ENCODE measurements around the gene GPR151.

The GPR151 gene

GRCh38 chr5:146513462-146513861, 2.5 kb downstream of the GPR151 start:
- in situ Hi-C loops (cut with HindIII; ENCODE audit: low pct_unique_long_range_greater_than_20kb, low sequenced_read_pairs) = no loop called here
- no peak for DNase-seq (ENCODE audit: low read depth in 1 of 2, low spot score in 1 of 2)
- no peak for TF ChIP-seq JUND (IDR thresholded peaks at IDR 0.05; ENCODE audit: low read depth)

GRCh38 chr5:146510559-146511125, 5.3 kb downstream of the GPR151 start:
- TF ChIP-seq JUND (IDR thresholded peaks at IDR 0.05; ENCODE audit: low read depth) = no peak
- in situ Hi-C loops (cut with HindIII; ENCODE audit: low pct_unique_long_range_greater_than_20kb, low sequenced_read_pairs) = no loop called here
- DNase-seq (ENCODE audit: low read depth in 1 of 2, low spot score in 1 of 2) = no peak

- TF ChIP-seq JUND (IDR thresholded peaks at IDR 0.05; ENCODE audit: low read depth) = no peak
- in situ Hi-C loops (cut with HindIII; ENCODE audit: low pct_unique_long_range_greater_than_20kb, low sequenced_read_pairs) = no loop called here
- DNase-seq (ENCODE audit: low read depth in 1 of 2, low spot score in 1 of 2) = no peak
Observed at GRCh38 chr5:146507428-146507827, 8.6 kb downstream of the GPR151 start.

GRCh38 chr5:146499680-146500079, 16.3 kb downstream of the GPR151 start:
- DNase-seq (ENCODE audit: low read depth in 1 of 2, low spot score in 1 of 2) = no peak
- in situ Hi-C loops (cut with HindIII; ENCODE audit: low pct_unique_long_range_greater_than_20kb, low sequenced_read_pairs) = no loop called here
- TF ChIP-seq JUND (IDR thresholded peaks at IDR 0.05; ENCODE audit: low read depth) = no peak

- no peak for TF ChIP-seq JUND (IDR thresholded peaks at IDR 0.05; ENCODE audit: low read depth)
Observed at GRCh38 chr5:146494656-146495055, 21.3 kb downstream of the GPR151 start.

GRCh38 chr5:146490089-146490843, 25.7 kb downstream of the GPR151 start:
- in situ Hi-C loops (cut with HindIII; ENCODE audit: low pct_unique_long_range_greater_than_20kb, low sequenced_read_pairs) = no loop called here

More at GRCh38 chr5:146494656-146495055, 21.3 kb downstream of the GPR151 start:
- in situ Hi-C loops (cut with HindIII; ENCODE audit: low pct_unique_long_range_greater_than_20kb, low sequenced_read_pairs) = no loop called here
- no peak for DNase-seq (ENCODE audit: low read depth in 1 of 2, low spot score in 1 of 2)

GRCh38 chr5:146484714-146485391, 31.1 kb downstream of the GPR151 start:
- in situ Hi-C loops (cut with HindIII; ENCODE audit: low pct_unique_long_range_greater_than_20kb, low sequenced_read_pairs) = no loop called here
- no peak for DNase-seq (ENCODE audit: low read depth in 1 of 2, low spot score in 1 of 2)
- no peak for TF ChIP-seq JUND (IDR thresholded peaks at IDR 0.05; ENCODE audit: low read depth)

More at GRCh38 chr5:146490089-146490843, 25.7 kb downstream of the GPR151 start:
- no peak for TF ChIP-seq JUND (IDR thresholded peaks at IDR 0.05; ENCODE audit: low read depth)
- DNase-seq (ENCODE audit: low read depth in 1 of 2, low spot score in 1 of 2) = no peak

- DNase-seq (ENCODE audit: low read depth in 1 of 2, low spot score in 1 of 2) = no peak
- in situ Hi-C loops (cut with HindIII; ENCODE audit: low pct_unique_long_range_greater_than_20kb, low sequenced_read_pairs) = no loop called here
- TF ChIP-seq JUND (IDR thresholded peaks at IDR 0.05; ENCODE audit: low read depth) = no peak
Observed at GRCh38 chr5:146482775-146483174, 33.2 kb downstream of the GPR151 start.

- no peak for DNase-seq (ENCODE audit: low read depth in 1 of 2, low spot score in 1 of 2)
- in situ Hi-C loops (cut with HindIII; ENCODE audit: low pct_unique_long_range_greater_than_20kb, low sequenced_read_pairs) = no loop called here
Observed at GRCh38 chr5:146475906-146476305, 40.1 kb downstream of the GPR151 start.

GRCh38 chr5:146475190-146475780, 40.7 kb downstream of the GPR151 start:
- in situ Hi-C loops (cut with HindIII; ENCODE audit: low pct_unique_long_range_greater_than_20kb, low sequenced_read_pairs) = no loop called here
- TF ChIP-seq JUND (IDR thresholded peaks at IDR 0.05; ENCODE audit: low read depth) = no peak
- no peak for DNase-seq (ENCODE audit: low read depth in 1 of 2, low spot score in 1 of 2)

More at GRCh38 chr5:146475906-146476305, 40.1 kb downstream of the GPR151 start:
- no peak for TF ChIP-seq JUND (IDR thresholded peaks at IDR 0.05; ENCODE audit: low read depth)

- DNase-seq (ENCODE audit: low read depth in 1 of 2, low spot score in 1 of 2) = no peak
- in situ Hi-C loops (cut with HindIII; ENCODE audit: low pct_unique_long_range_greater_than_20kb, low sequenced_read_pairs) = no loop called here
- TF ChIP-seq JUND (IDR thresholded peaks at IDR 0.05; ENCODE audit: low read depth) = no peak
Observed at GRCh38 chr5:146474065-146474464, 41.9 kb downstream of the GPR151 start.

- DNase-seq (ENCODE audit: low read depth in 1 of 2, low spot score in 1 of 2) = no peak
- in situ Hi-C loops (cut with HindIII; ENCODE audit: low pct_unique_long_range_greater_than_20kb, low sequenced_read_pairs) = no loop called here
- TF ChIP-seq JUND (IDR thresholded peaks at IDR 0.05; ENCODE audit: low read depth) = no peak
Observed at GRCh38 chr5:146467760-146468159, 48.2 kb downstream of the GPR151 start.

Measured in T47D (cell line).